Neural cell (in vitro differentiated cells): ENCODE results near the gene CYGB. TPM values are rescaled to one million over a fixed set of nuclear protein-coding genes. Genes with fewer than 3 reads are reported as not detected.

Source experiments
- H2AFZ ChIP-seq: fragments of 200-600, 300-800 bp; sonication (generic), shearing (Covaris generic); 2 replicates; pipeline ENCODE4 v1.6.0; 2014; ENCODE audit warnings: low read depth, mild to moderate bottlenecking, antibody characterized with exemption, low read length, moderate library complexity
- H3F3A ChIP-seq: fragments of 200-600 bp; shearing (Covaris generic); 2 replicates; pipeline ENCODE4 v1.6.1; 2016; ENCODE audit warnings: mild to moderate bottlenecking, moderate library complexity, mixed read lengths, antibody characterized with exemption, low read length; ENCODE audit not compliant: insufficient read depth, poor library complexity, severe bottlenecking
- H3K27ac ChIP-seq: fragments of 200-600, 300-800 bp; sonication (generic), shearing (Covaris generic); 2 replicates; pipeline ENCODE4 v1.5.1; 2014; ENCODE audit warnings: mild to moderate bottlenecking, low read length, moderate library complexity
- H3K27me3 ChIP-seq: fragments of 300-800, 200-600 bp; sonication (generic), shearing (Covaris generic); 2 replicates; pipeline ENCODE4 v1.6.0; 2014; ENCODE audit warnings: mild to moderate bottlenecking, low read depth, low read length, moderate library complexity; ENCODE audit not compliant: insufficient read depth
- H3K36me3 ChIP-seq: fragments of 300-800, 200-600 bp; sonication (generic), shearing (Covaris generic); 2 replicates; pipeline ENCODE4 v1.5.1; 2014; ENCODE audit warnings: mild to moderate bottlenecking, antibody characterized with exemption, low read length, moderate library complexity; ENCODE audit not compliant: insufficient read depth
- H3K4me2 ChIP-seq: fragments of 300-800, 200-600 bp; sonication (generic), shearing (Covaris generic); 2 replicates; pipeline ENCODE4 v1.6.0; 2014; ENCODE audit warnings: mild to moderate bottlenecking, low read length
- H3K4me3 ChIP-seq: fragments of 300-800, 200-600 bp; sonication (generic), shearing (Covaris generic); 2 replicates; pipeline ENCODE4 v1.5.1; 2014; ENCODE audit warnings: mild to moderate bottlenecking, low read length, moderate library complexity
- H3K79me2 ChIP-seq: fragments of 200-600 bp; shearing (Covaris generic); replicated peaks from 2 replicates; pipeline ENCODE4 v1.6.0; 2014; ENCODE audit warnings: mild to moderate bottlenecking, low read length, moderate library complexity; ENCODE audit not compliant: insufficient read depth
- H3K9ac ChIP-seq: fragments of 300-800, 200-600 bp; sonication (generic), shearing (Covaris generic); 2 replicates; pipeline ENCODE4 v1.6.1; 2016; ENCODE audit warnings: mild to moderate bottlenecking, low read length, mixed read lengths
- H3K9me2 ChIP-seq: fragments of 200-600 bp; shearing (Covaris generic); 2 replicates; pipeline ENCODE4 v1.6.1; 2016; ENCODE audit warnings: mild to moderate bottlenecking, low read length, mixed read lengths; ENCODE audit not compliant: insufficient read depth
- H3K9me3 ChIP-seq: fragments of 200-600, 300-800 bp; sonication (generic), shearing (Covaris generic); 2 replicates; pipeline ENCODE4 v1.6.1; 2016; ENCODE audit warnings: mild to moderate bottlenecking, mixed run types, low read length, moderate library complexity, mixed read lengths
- H4K20me1 ChIP-seq: fragments of 200-600 bp; shearing (Covaris generic); 2 replicates; pipeline ENCODE4 v1.6.1; 2016; ENCODE audit warnings: mild to moderate bottlenecking, mixed run types; ENCODE audit not compliant: insufficient read depth
- CTCF ChIP-seq: fragments of 450-650 bp; IDR thresholded peaks from 2 replicates; pipeline ENCODE4 v1.5.1; 2014; ENCODE audit warnings: antibody characterized with exemption, mild to moderate bottlenecking, moderate library complexity; ENCODE audit not compliant: poor library complexity, severe bottlenecking
- EP300 ChIP-seq: fragments of 450-650 bp; conservative IDR thresholded peaks from 2 replicates; pipeline ENCODE4 v1.6.1; 2014; ENCODE audit warnings: antibody characterized with exemption, mild to moderate bottlenecking, moderate library complexity; ENCODE audit not compliant: poor library complexity, severe bottlenecking
- EZH2 ChIP-seq: fragments of 200-600, 300-800 bp; shearing (Covaris generic), sonication (generic); IDR thresholded peaks from 2 replicates; pipeline ENCODE4 v1.6.1; 2014; ENCODE audit warnings: antibody characterized with exemption, low read length, borderline replicate concordance, mild to moderate bottlenecking; ENCODE audit not compliant: insufficient read depth, poor library complexity, severe bottlenecking
- MXI1 ChIP-seq: fragments of 450-650 bp; conservative IDR thresholded peaks from 2 replicates; pipeline ENCODE4 v1.6.1; 2014; ENCODE audit warnings: antibody characterized with exemption, mild to moderate bottlenecking; ENCODE audit not compliant: poor library complexity, severe bottlenecking
- POLR2AphosphoS5 ChIP-seq: IDR thresholded peaks from 2 replicates; pipeline ENCODE4 v1.6.1; 2012
- RAD21 ChIP-seq: fragments of 450-650 bp; conservative IDR thresholded peaks from 2 replicates; pipeline ENCODE4 v1.6.1; 2014; ENCODE audit warnings: antibody characterized with exemption, mild to moderate bottlenecking, moderate library complexity
- REST ChIP-seq: IDR thresholded peaks from 2 replicates; pipeline ENCODE4 v1.6.1; 2012; ENCODE audit warnings: borderline replicate concordance
- SMC3 ChIP-seq: fragments of 450-650 bp; conservative IDR thresholded peaks from 2 replicates; pipeline ENCODE4 v1.6.1; 2014; ENCODE audit warnings: antibody characterized with exemption, mild to moderate bottlenecking, moderate library complexity; ENCODE audit not compliant: poor library complexity
- TAF1 ChIP-seq: IDR thresholded peaks from 2 replicates; pipeline ENCODE4 v1.6.1; 2012; ENCODE audit warnings: low read depth
- polyA minus RNA-seq: library from RNA; depleted of rRNA, polyadenylated mRNA; stranded (reverse); fragments of >200 nt; gene quantifications from 2 replicates; pipeline ENCODE4 v1.2.3, GENCODE V29; 2014
- polyA plus RNA-seq: library from polyadenylated mRNA; depleted of rRNA; stranded (reverse); fragments of >200 nt; gene quantifications from 2 replicates; pipeline ENCODE4 v1.2.3, GENCODE V29; 2014

Gene CYGB
- polyA plus RNA-seq (9.6 and 12.9 TPM in 2 replicates), polyA minus RNA-seq (8.0 and 13.4 TPM in 2 replicates)

GRCh38 chr17:76537578-76538280 is at the start of gene CYGB:
Gene CYGB (minus strand): TSS chr17:76537709. CDS start chr17:76537542, 167 bp downstream.
- no peak for TF ChIP-seq SMC3
- no peak for TF ChIP-seq MXI1
- no peak for TF ChIP-seq EZH2
- TF ChIP-seq EP300, result no peak
- no peak for TF ChIP-seq RAD21
- no peak for TF ChIP-seq TAF1
- TF ChIP-seq REST, result no peak
- no peak for TF ChIP-seq POLR2AphosphoS5
- TF ChIP-seq CTCF, result no peak
- Histone ChIP-seq H3K36me3 (no peaks in the 10 kb centered on the region), H2AFZ (no peak within 1 kb of the TSS), H3K79me2 (no peaks in the 10 kb centered on the region), H3K9ac (peak within 1 kb of the TSS; percentile 67), H4K20me1 (no peaks in the 10 kb centered on the region), H3K4me3 (peak within 1 kb of the TSS; percentile 62), H3F3A (no peaks in the 10 kb centered on the region), H3K27me3 (peaks cover 34% of the 10 kb centered on the region), H3K4me2 (no peak within 1 kb of the TSS), H3K27ac (no peak within 1 kb of the TSS), H3K9me3 (no peaks in the 10 kb centered on the region), H3K9me2 (no peaks in the 10 kb centered on the region)

- H3K9ac ChIP-seq, result no peak overlapping the region
- no peaks in the 10 kb centered on the region for H3K79me2 ChIP-seq
- H3K4me3 ChIP-seq, result no peak overlapping the region
- no peaks in the 10 kb centered on the region for H3F3A ChIP-seq
- H4K20me1 ChIP-seq, result no peaks in the 10 kb centered on the region
- TF ChIP-seq REST (no peak), MXI1 (no peak), RAD21 (no peak), TAF1 (no peak), SMC3 (no peak), POLR2AphosphoS5 (no peak), EP300 (no peak), CTCF (no peak), EZH2 (no peak)
- no peaks in the 10 kb centered on the region for H3K9me2 ChIP-seq
- peaks cover 51% of the 10 kb centered on the region for H3K27me3 ChIP-seq
- no peak overlapping the region for H3K4me2 ChIP-seq
- no peak overlapping the region for H2AFZ ChIP-seq
- H3K36me3 ChIP-seq, result no peaks in the 10 kb centered on the region
- H3K27ac ChIP-seq, result no peak overlapping the region
- H3K9me3 ChIP-seq, result no peaks in the 10 kb centered on the region
Measured at GRCh38 chr17:76586741-76587487, 49.4 kb upstream of the CYGB start.
